Calu3 (cell line): ENCODE measurements around the gene MOB3A. TPM values are rescaled to one million over a fixed set of nuclear protein-coding genes. Genes with fewer than 3 reads are reported as not detected.

ENCODE experiments used
- BruUV-seq: library from RNA; stranded (reverse); fragments of 400-500 nt; replicated peaks from 2 replicates; lab custom pipeline; 2021; lab: Mats Ljungman, UMichigan
- CTCF ChIA-PET: fragments of 300-600 bp; sonication (Branson Sonifier 250); formaldehyde crosslinking; loops from one replicate; lab custom pipeline; 2022; ENCODE audit warnings: antibody characterized with exemption; lab: Charles Lee
- DNase-seq: peaks from one replicate; pipeline ENCODE4 v3.0.0; 2022
- H3K27ac Mint-ChIP-seq: one replicate; pipeline ENCODE4 v1.8.0; 2022; ENCODE audit warnings: mixed read lengths; ENCODE audit not compliant: unreplicated experiment
- H3K27me3 Mint-ChIP-seq: one replicate; pipeline ENCODE4 v1.8.0; 2022; ENCODE audit warnings: mixed read lengths; ENCODE audit not compliant: unreplicated experiment
- H3K36me3 Mint-ChIP-seq: one replicate; pipeline ENCODE4 v1.8.0; 2022; ENCODE audit warnings: mild to moderate bottlenecking, moderate library complexity, mixed read lengths; ENCODE audit not compliant: insufficient read depth, unreplicated experiment
- H3K4me1 Mint-ChIP-seq: one replicate; pipeline ENCODE4 v1.8.0; 2022; ENCODE audit warnings: mild to moderate bottlenecking, low read depth, mixed read lengths; ENCODE audit not compliant: unreplicated experiment
- H3K4me3 Mint-ChIP-seq: one replicate; pipeline ENCODE4 v1.8.0; 2022; ENCODE audit warnings: mild to moderate bottlenecking, low read depth, moderate library complexity, mixed read lengths; ENCODE audit not compliant: unreplicated experiment
- H3K9me3 Mint-ChIP-seq: one replicate; pipeline ENCODE4 v1.8.0; 2022; ENCODE audit warnings: low read depth, mixed read lengths; ENCODE audit not compliant: unreplicated experiment
- intact Hi-C: fragments of 100-400 bp; cut with micrococcal nuclease; formaldehyde crosslinking; loops from one replicate; pipeline ENCODE4 v1.10.0; 2022; ENCODE audit not compliant: unreplicated experiment
- total RNA-seq: library from RNA; stranded (reverse); gene quantifications from 2 replicates; pipeline ENCODE4 v1.2.3, GENCODE V29; 2022
- TF ChIP-seq, protein P1 (sequence below): fragments of 200-600 bp; IDR thresholded peaks from one replicate; pipeline ENCODE4 v1.8.0; 2022; ENCODE audit warnings: antibody characterized with exemption; ENCODE audit not compliant: unreplicated experiment

MOB3A gene
- total RNA-seq, 1 experiment from 2014 or later: 15.8 TPM

DNA sequence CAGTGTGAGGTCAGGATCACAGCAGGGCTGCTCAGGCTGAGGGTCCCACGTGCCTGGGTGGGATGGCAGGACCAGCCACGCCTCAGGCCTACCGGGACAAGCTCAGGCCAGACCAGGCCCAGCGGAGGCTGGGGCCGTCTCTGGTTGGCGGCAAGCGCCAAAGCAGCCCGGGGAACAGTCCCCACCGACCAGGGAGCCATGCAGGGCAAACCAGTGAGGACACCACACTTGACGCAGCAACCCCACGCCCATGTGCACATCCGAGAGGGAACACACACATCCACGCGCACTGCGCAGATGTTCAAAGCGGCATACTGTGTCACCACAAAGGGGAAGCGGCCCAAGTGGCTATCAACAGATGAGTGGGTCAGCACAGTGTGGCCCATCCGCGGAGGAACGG is 15.8 kb upstream of the MOB3A start:
- H3K27ac Mint-ChIP-seq: no peak overlapping the region
- no peaks in the 10 kb centered on the region for H3K9me3 Mint-ChIP-seq
- BruUV-seq: no TSS peak
- H3K27me3 Mint-ChIP-seq: no peaks in the 10 kb centered on the region
- CTCF ChIA-PET: no interaction called here
- no peaks in the 10 kb centered on the region for H3K4me1 Mint-ChIP-seq
- intact Hi-C loops: no loop called here
- H3K36me3 Mint-ChIP-seq: peaks cover 75% of the 10 kb centered on the region
- DNase-seq: no peak
- no peak overlapping the region for H3K4me3 Mint-ChIP-seq
- TF ChIP-seq, protein P1, sequence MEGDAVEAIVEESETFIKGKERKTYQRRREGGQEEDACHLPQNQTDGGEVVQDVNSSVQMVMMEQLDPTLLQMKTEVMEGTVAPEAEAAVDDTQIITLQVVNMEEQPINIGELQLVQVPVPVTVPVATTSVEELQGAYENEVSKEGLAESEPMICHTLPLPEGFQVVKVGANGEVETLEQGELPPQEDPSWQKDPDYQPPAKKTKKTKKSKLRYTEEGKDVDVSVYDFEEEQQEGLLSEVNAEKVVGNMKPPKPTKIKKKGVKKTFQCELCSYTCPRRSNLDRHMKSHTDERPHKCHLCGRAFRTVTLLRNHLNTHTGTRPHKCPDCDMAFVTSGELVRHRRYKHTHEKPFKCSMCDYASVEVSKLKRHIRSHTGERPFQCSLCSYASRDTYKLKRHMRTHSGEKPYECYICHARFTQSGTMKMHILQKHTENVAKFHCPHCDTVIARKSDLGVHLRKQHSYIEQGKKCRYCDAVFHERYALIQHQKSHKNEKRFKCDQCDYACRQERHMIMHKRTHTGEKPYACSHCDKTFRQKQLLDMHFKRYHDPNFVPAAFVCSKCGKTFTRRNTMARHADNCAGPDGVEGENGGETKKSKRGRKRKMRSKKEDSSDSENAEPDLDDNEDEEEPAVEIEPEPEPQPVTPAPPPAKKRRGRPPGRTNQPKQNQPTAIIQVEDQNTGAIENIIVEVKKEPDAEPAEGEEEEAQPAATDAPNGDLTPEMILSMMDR: no peak

DNA sequence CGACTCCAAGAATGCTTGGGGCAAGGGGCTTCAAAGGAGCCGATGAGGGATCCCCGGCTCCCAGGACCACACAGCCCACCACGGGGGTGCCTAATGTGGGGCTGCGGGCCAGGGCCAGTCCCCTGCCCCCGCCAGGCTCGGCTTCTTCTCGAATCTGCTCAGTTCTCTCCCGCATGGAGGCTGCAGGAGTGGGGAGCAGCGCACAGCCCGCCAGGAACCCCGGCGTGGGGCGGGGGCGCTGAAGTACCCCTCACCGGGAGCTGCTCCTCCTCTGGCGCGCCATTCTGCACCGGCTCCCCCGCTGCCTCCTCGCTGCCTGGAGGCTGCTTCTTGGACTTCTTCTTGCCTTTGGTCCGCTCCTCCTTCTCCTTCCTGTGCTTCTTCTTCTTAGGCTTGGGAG is 15.3 kb upstream of the MOB3A start:
- CTCF ChIA-PET: no interaction called here
- intact Hi-C loops: no loop called here
- no peak for DNase-seq
- Mint-ChIP-seq H3K4me1 (no peaks in the 10 kb centered on the region), H3K27me3 (no peaks in the 10 kb centered on the region), H3K36me3 (peaks cover 77% of the 10 kb centered on the region), H3K9me3 (no peaks in the 10 kb centered on the region), H3K4me3 (no peak overlapping the region), H3K27ac (no peak overlapping the region)
- BruUV-seq: no TSS peak
- TF ChIP-seq, protein P1: no peak

DNA sequence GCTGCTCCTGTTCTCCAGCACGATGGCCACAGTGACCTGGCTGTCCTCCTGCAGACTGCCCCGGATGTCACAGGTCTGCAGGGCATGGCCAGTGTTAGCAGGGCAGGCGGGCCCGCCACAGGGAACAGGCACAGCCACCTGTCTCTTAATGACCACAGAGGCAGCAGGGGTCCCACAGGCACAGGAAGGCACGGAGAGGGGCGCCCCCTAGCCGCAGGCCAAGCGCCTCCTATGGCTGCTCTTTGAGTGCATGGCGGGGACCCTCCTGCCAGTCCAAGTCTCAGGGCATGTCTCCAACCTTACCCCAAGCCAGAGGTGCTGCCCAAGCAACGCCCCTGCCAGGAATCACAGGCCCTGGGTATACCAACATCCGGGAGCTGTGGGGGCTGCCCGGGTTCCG is 14.7 kb upstream of the MOB3A start:
- Mint-ChIP-seq H3K36me3 (peaks cover 77% of the 10 kb centered on the region), H3K4me3 (no peak overlapping the region)

DNA sequence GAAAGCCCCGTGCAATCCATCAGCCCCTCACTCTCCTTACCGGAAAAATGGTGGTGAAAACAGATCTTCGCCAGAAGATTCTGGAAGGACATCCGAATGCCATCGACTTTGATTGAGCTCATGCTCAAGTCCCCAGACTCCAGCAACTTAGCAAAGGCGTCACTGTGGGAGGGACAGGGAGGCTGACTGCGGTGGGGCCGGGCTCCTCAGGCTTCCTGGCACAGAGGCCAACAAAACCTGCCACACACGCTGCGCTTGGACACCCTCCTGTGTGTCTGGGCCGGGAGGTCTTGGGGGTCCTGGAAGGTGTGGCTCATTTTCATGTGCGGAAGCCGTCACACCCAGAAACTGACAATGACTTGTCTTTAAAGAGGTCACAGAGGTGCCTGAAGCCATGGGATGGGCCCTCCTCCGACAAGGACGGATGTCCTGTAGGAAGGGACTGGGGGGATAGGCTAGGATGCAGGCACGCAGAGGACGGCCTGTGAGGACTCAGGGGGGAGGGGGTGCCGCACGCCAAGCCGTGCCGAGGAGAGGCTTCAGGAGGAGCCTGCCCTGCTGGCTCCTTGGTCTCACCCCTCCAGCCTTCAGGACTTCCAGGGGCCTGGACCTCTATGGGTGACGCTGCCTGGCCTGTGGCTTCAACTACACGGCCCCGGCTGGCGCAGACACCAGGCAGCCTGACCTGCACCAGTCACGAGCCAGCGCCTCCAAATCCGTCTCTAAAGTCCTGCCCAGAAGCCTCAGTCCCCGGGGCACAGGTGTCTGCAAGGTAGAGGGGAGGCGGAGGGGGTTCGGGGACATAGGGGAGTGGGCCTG is 13.1 kb upstream of the MOB3A start:
- H3K9me3 Mint-ChIP-seq: no peaks in the 10 kb centered on the region
- no peaks in the 10 kb centered on the region for H3K27me3 Mint-ChIP-seq
- no peak overlapping the region for H3K27ac Mint-ChIP-seq
- no peaks in the 10 kb centered on the region for H3K4me1 Mint-ChIP-seq
- intact Hi-C loops: no loop called here
- CTCF ChIA-PET: no interaction called here
- TF ChIP-seq, protein P1: no peak
- DNase-seq: no peak
- peaks cover 73% of the 10 kb centered on the region for H3K36me3 Mint-ChIP-seq
- H3K4me3 Mint-ChIP-seq: no peak overlapping the region
- BruUV-seq: no TSS peak

More for the DNA sequence above, 14.7 kb upstream of the MOB3A start:
- no peaks in the 10 kb centered on the region for H3K4me1 Mint-ChIP-seq
- intact Hi-C loops: no loop called here
- H3K27me3 Mint-ChIP-seq: no peaks in the 10 kb centered on the region
- BruUV-seq: no TSS peak
- H3K27ac Mint-ChIP-seq: no peak overlapping the region
- no peak for DNase-seq
- TF ChIP-seq, protein P1: no peak
- no peaks in the 10 kb centered on the region for H3K9me3 Mint-ChIP-seq
- CTCF ChIA-PET: no interaction called here
